HUES64 (cell line): ENCODE data around the gene NOXO1. TPM values are rescaled to one million over a fixed set of nuclear protein-coding genes. Genes with fewer than 3 reads are reported as not detected.
A peak's percentile ranks its signal among the peaks of the same experiment; 100 is the strongest.

Experiments used
- H3K27ac ChIP-seq: 2 replicates; pipeline ENCODE4 v1.7.0; 2013; ENCODE audit warnings: low read depth, low read length, inconsistent platforms
- H3K27me3 ChIP-seq: 2 replicates; pipeline ENCODE4 v1.6.1; 2013; ENCODE audit warnings: mild to moderate bottlenecking, low read length; ENCODE audit not compliant: insufficient read depth
- H3K36me3 ChIP-seq: 2 replicates; pipeline ENCODE4 v1.6.1; 2013; ENCODE audit warnings: mild to moderate bottlenecking, low read length; ENCODE audit not compliant: insufficient read depth
- H3K4me1 ChIP-seq: 2 replicates; pipeline ENCODE4 v1.6.1; 2013; ENCODE audit warnings: mild to moderate bottlenecking, low read length, moderate library complexity; ENCODE audit not compliant: insufficient read depth
- H3K4me3 ChIP-seq: 2 replicates; pipeline ENCODE4 v1.5.1; 2013; ENCODE audit warnings: mild to moderate bottlenecking, low read length, moderate library complexity
- H3K9ac ChIP-seq: 2 replicates; pipeline ENCODE4 v1.6.1; 2013; ENCODE audit warnings: mild to moderate bottlenecking, low read depth, low read length
- H3K9me3 ChIP-seq: 2 replicates; pipeline ENCODE4 v1.6.1; 2013; ENCODE audit warnings: low read depth, low read length; ENCODE audit not compliant: insufficient read depth
- WGBS: fragments of 150-250, 120-280 bp; methylation state at CpG from one replicate; pipeline ENCODE4 v1.1.7; 2013; ENCODE audit warnings: missing lambda C conversion rate; 5-methylcytosine and 5-hydroxymethylcytosine counted together
- polyA plus RNA-seq, 2 experiments: library from polyadenylated mRNA; stranded (reverse); fragments of 50-300 nt; gene quantifications; one replicate each; pipeline ENCODE4 v1.2.3, GENCODE V29; 2013

NOXO1 gene, protein sequence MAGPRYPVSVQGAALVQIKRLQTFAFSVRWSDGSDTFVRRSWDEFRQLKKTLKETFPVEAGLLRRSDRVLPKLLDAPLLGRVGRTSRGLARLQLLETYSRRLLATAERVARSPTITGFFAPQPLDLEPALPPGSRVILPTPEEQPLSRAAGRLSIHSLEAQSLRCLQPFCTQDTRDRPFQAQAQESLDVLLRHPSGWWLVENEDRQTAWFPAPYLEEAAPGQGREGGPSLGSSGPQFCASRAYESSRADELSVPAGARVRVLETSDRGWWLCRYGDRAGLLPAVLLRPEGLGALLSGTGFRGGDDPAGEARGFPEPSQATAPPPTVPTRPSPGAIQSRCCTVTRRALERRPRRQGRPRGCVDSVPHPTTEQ
- polyA plus RNA-seq (2013, experiment 1 of 2), result 0.65 TPM
- not detected for polyA plus RNA-seq (2013, experiment 2 of 2)

DNA sequence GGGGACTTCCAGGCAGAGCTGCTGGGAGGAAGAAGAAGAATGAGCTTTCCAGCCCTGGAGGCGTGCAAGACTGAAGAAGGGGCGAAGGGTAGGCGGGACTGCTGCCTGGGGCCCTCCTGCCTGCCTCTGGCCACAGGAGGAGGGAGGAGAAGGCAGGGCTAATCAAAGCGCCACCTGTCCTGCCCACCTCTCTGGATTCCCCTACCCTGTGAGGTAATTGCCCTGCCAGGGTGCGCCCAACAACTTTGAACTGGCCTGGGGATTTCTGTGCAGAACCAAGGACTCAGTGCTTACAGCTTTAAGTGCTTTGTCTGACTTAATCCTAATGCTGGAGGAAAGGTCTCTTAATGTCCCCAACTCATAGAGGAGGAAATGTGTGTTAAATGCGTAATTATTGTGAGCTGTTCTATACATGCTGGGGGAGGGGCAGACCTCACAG is at the start of gene NOXO1:
NOXO1 (minus strand) TSS at position 72 of the 439 bp plus-strand sequence. CDS start 290 bp downstream, outside the sequence.
- Histone ChIP-seq H3K36me3 (peaks cover 28% of the 10 kb centered on the region), H3K4me3 (peak within 1 kb of the TSS; percentile 58; the same call in 1 of the 2 replicates), H3K27ac (no peak within 1 kb of the TSS), H3K4me1 (peaks cover 5% of the 10 kb centered on the region), H3K27me3 (peaks cover 46% of the 10 kb centered on the region), H3K9ac (no peak within 1 kb of the TSS; the same call in 1 of the 2 replicates), H3K9me3 (no peaks in the 10 kb centered on the region)
- 51% methylated on average over 6 of the region's 6 CpGs for WGBS

DNA sequence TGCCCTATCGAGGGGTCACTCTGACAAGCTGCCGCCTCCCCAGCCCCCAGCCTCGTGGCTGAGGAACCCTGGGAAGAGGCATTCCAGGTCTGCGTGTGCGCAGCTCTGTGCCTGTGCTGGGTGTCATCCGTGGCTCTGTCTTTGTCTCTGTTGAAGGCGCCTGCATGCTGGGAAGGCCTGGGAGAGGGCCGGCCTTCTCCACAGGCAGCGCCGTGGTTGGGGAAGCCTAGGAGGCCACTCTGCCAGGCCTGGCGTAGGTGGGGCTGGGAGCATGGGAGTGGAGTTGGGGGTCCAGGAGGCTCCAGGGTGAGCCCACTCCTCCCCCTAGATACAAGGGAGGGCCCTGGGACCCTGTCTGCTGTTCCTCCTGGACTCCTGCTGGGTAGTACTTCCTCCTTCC is 48.8 kb upstream of the NOXO1 start:
- Histone ChIP-seq H3K9ac (no peak overlapping the region), H3K27ac (no peak overlapping the region)
- WGBS, result 93% methylated on average over 11 of the region's 11 CpGs

DNA sequence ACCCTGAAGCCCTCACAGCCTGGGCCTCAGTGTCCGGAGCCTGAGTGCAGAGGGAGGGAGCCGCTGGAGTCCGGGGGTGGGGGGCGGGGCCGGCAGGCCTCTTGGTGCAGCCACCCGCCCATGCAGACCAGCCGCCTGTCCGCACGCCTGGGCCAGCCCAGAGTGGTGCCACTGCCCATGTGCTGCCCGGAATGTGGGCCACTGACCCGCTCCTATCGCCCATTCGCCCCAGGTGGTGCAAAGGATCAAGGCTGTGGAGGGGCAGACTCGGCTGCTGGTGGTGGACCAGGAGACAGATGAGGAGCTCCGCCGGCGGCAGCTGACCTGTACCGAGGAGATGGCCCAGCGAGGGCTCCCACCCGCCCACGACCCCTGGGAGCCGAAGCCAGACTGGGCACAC is 48.1 kb upstream of the NOXO1 start:
- Histone ChIP-seq H3K27me3 (peaks cover 33% of the 10 kb centered on the region), H3K9me3 (no peaks in the 10 kb centered on the region), H3K36me3 (no peaks in the 10 kb centered on the region), H3K9ac (no peak overlapping the region), H3K27ac (no peak overlapping the region), H3K4me3 (no peak overlapping the region), H3K4me1 (peaks cover 6% of the 10 kb centered on the region; the same call in 1 of the 2 replicates)
- WGBS, result 91% methylated on average over 22 of the region's 22 CpGs

More for the DNA sequence above, 48.8 kb upstream of the NOXO1 start:
- Histone ChIP-seq H3K36me3 (no peaks in the 10 kb centered on the region), H3K4me3 (no peak overlapping the region), H3K4me1 (peaks cover 6% of the 10 kb centered on the region; the same call in 1 of the 2 replicates), H3K27me3 (peaks cover 30% of the 10 kb centered on the region), H3K9me3 (no peaks in the 10 kb centered on the region)

DNA sequence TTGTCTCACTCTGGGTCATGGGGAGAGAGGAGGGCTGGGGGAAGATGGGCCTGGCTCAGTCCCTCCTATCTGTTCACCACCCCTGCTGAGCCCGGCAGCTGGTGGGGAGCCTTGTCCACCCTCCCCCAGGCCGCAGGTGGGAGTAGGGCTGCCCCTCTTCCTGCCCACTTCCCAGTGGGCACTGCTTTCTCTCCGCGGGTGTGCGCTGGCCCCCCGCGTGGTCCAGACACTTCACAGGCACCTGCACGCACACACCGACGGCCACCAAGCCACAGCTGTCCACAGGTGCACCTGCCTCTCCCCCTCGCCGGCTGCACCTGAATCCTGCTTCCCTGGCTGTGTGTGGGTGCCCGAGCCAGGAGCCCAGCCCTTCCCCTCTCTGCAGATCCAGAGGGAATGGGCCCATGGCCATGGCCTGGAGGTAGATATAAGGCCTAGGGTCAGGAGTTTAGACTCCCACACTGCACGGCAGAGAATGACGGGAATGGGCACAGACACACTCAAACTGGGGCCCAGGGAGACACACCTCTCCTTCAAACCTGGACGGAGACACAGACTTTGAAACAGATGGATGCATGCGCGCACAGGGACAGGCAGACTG is 47.5 kb upstream of the NOXO1 start:
- H3K9ac ChIP-seq, result no peak overlapping the region
- no peak overlapping the region for H3K4me3 ChIP-seq
- WGBS, result 96% methylated on average over 18 of the region's 18 CpGs
- peaks cover 39% of the 10 kb centered on the region for H3K27me3 ChIP-seq
- H3K9me3 ChIP-seq, result no peaks in the 10 kb centered on the region
- H3K36me3 ChIP-seq, result no peaks in the 10 kb centered on the region
- H3K4me1 ChIP-seq, result peaks cover 4% of the 10 kb centered on the region; the same call in 1 of the 2 replicates
- no peak overlapping the region for H3K27ac ChIP-seq

DNA sequence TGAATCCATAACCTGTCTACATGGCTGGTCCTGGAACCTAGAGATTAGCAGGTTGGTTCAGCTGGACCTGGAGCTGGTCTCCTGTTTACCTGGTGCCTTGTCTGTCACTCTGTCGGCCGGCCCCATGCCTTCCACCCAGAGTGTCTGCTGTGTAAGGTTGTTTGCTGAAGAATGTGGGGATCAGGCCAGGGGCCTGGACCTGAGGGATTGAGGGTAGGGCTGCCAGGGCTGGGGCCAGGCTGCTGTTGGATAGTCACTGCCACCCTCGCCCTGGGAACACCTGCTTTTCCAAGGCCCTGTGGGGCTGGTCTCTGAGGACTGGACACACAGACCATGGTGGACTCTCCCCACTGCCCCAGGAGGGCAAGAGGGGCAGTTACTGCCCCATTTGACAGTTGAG is 46.9 kb upstream of the NOXO1 start:
- 93% methylated on average over 3 of the region's 3 CpGs for WGBS
- Histone ChIP-seq H3K9ac (no peak overlapping the region), H3K4me3 (no peak overlapping the region), H3K27ac (no peak overlapping the region), H3K9me3 (no peaks in the 10 kb centered on the region), H3K36me3 (no peaks in the 10 kb centered on the region), H3K4me1 (no peaks in the 10 kb centered on the region), H3K27me3 (peaks cover 40% of the 10 kb centered on the region)

DNA sequence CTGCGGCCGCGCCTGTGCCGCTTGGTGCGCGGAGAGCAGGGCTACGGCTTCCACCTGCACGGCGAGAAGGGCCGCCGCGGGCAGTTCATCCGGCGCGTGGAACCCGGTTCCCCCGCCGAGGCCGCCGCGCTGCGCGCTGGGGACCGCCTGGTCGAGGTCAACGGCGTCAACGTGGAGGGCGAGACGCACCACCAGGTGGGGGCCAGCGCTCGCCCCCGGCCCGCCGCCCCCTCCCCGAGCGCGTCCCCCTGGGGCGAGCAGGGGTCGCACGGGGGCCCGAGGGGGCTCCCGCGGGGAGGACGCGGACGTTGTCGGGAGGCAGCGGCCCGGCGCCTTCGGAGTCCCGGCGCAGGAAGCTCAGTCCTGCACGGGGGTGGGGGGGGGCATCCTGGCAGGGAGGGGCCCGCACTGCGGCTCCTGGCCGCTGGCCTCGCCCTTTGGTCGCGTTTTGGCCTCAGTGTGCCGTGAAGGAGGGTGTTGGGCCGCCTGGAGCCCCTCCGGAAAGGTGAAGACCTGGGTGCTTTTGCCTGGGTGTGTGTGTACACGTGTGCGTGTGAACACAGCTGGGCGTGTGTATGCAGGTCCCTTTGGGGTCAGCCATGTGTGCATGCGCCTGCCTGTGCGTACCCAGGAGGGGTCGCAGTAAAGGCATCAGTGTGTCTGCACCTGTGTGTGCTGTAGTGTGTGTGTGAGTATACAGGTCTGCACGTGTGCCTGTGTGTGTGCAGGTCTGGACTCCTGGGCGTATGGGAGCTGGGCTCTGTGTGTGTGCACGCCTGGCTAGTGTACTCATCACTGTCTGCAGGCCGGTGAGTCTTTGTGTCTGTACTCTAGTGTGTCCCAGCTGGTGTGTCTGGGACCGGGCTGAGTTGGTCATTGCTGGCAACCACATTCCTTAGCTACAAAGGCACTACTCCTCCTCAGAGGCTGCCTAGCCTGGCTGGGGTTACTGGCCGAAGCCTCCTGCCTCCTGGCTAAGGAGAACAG is 46.0 kb upstream of the NOXO1 start:
- H3K9ac ChIP-seq, result peak overlapping the region; percentile 60
- 12% methylated on average over 76 of the region's 76 CpGs for WGBS

DNA sequence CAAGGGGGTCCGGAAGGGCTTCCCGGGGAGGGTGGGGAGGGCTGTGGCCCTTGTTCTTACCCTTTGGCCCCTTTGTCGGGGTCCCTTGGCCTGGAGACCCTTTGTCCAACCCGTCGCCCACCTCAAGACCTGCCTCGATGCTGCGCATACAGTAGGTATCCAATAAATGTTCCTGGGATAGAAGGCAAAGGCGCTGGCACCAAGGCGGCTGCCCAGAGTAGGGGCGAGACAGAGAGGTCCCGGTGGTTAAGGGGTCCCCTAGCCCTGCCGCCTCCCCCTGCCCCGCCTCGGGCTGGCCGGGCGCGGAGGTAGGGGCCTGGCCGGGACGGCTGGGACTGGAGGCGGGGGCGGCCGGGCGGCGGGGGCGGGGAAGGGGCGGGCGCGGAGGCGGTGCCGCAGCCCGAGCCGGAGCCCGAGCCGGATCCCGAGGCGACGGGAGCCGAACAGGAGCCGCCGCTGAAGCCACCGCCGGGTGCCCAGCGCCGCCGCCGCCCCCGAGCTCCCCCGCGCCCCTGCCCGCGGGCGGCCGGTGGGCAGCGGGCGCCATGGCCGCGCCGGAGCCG is 45.3 kb upstream of the NOXO1 start, which contains the start of gene NHERF2:
NHERF2 (plus strand) TSS at position 442 of the 563 bp plus-strand sequence; CDS start at position 546, 104 bp downstream.
- peaks cover 49% of the 10 kb centered on the region for H3K27me3 ChIP-seq
- H3K4me3 ChIP-seq, result peak within 1 kb of the TSS; percentile 44
- WGBS, result 12% methylated on average over 59 of the region's 59 CpGs
- no peaks in the 10 kb centered on the region for H3K36me3 ChIP-seq
- no peaks in the 10 kb centered on the region for H3K9me3 ChIP-seq
- H3K9ac ChIP-seq, result peak within 1 kb of the TSS; percentile 60
- no peak within 1 kb of the TSS for H3K27ac ChIP-seq
- no peaks in the 10 kb centered on the region for H3K4me1 ChIP-seq

More for the DNA sequence above, 46.0 kb upstream of the NOXO1 start:
- H3K27me3 ChIP-seq, result peaks cover 44% of the 10 kb centered on the region
- H3K9me3 ChIP-seq, result no peaks in the 10 kb centered on the region
- H3K27ac ChIP-seq, result no peak overlapping the region
- H3K4me3 ChIP-seq, result peak overlapping the region; percentile 44
- H3K4me1 ChIP-seq, result no peaks in the 10 kb centered on the region
- H3K36me3 ChIP-seq, result no peaks in the 10 kb centered on the region

DNA sequence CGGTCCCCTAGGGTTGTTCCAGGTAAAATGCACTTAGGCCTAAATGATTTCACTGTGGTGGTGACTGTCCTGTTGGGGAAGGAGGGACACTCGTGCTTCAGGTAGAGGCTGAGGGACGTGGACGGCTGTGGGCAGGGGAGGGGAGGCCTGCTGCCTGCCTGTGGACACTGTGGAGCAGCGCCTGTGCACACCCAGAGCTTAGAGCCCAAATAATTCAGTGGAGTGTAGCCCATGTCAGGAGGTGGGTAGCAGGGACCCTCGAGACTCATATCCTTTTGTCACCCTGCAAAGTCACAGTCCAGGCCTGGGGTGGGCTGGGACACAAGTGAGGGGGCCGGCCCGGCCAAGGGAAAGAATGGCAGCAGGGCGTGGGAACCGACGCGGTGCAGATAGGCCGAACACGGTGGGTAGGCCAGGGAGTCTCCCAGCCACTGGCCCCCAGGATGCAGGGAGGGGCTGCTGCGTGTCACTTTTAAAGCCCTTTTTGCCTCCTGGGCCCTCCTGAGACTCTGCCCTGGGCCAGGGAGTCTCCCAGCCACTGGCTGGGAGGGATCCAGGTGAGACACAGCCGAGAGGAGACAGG is 44.7 kb upstream of the NOXO1 start:
- WGBS, result 88% methylated on average over 16 of the region's 16 CpGs
- Histone ChIP-seq H3K4me3 (no peak overlapping the region), H3K9me3 (no peaks in the 10 kb centered on the region), H3K36me3 (no peaks in the 10 kb centered on the region), H3K9ac (no peak overlapping the region), H3K27ac (no peak overlapping the region), H3K27me3 (peaks cover 55% of the 10 kb centered on the region), H3K4me1 (no peaks in the 10 kb centered on the region)

DNA sequence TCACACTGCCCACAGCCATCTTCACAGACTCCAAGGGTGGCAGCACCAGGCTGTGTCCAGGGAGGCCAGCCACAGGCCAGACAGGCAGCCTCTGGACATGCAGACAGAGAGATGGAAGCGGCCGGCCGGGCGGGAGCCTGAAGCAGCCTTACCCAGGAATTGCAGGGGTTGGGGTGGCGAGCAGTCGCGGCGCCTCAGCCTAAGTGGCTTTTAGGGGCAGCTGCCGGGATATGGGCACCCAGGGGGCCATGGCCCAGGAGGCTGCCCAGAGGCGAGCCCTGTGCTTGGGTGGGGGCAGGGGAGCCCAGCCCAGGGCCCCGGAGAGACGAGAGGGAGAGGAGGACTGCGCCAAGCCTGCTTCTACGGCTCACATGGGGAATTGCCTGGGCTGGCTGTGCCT is 44.0 kb upstream of the NOXO1 start:
- Histone ChIP-seq H3K9me3 (no peaks in the 10 kb centered on the region), H3K9ac (no peak overlapping the region), H3K36me3 (no peaks in the 10 kb centered on the region), H3K27ac (no peak overlapping the region), H3K4me3 (no peak overlapping the region), H3K4me1 (no peaks in the 10 kb centered on the region), H3K27me3 (peaks cover 62% of the 10 kb centered on the region)
- WGBS, result 94% methylated on average over 14 of the region's 14 CpGs

DNA sequence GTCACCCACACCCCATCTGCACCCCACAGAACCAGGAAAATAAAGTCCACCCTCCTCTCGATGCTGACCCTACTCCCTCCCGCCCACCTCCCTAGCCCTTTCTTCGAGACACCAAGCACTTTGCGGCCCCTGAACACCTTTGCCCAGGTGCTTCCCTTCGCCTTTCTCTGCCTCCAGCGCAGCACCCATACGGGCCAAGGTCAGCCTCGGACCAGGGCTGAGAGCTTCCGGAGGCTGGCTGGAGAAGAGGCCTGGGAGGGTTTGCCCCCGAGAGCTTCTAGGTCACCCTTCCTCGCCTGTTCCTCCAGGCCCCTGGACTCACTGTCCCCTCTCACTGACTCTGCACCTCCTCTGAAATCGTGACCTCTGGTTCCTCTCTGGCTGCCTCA is 42.8 kb upstream of the NOXO1 start:
- 89% methylated on average over 12 of the region's 12 CpGs for WGBS
- H3K4me3 ChIP-seq, result peak overlapping the region; percentile 58; the same call in 1 of the 2 replicates
- H3K4me1 ChIP-seq, result no peaks in the 10 kb centered on the region
- H3K27me3 ChIP-seq, result peaks cover 75% of the 10 kb centered on the region
- no peaks in the 10 kb centered on the region for H3K9me3 ChIP-seq
- H3K36me3 ChIP-seq, result no peaks in the 10 kb centered on the region
- H3K9ac ChIP-seq, result no peak overlapping the region
- H3K27ac ChIP-seq, result no peak overlapping the region
